Astrocyte (in vitro differentiated cells and primary cell): ENCODE data around the gene MAP2K2. TPM values are rescaled to one million over a fixed set of nuclear protein-coding genes. Genes with fewer than 3 reads are reported as not detected.

Source experiments
- DNase-seq: peaks from one replicate; pipeline ENCODE4 v3.0.0-alpha.2; 2010; ENCODE audit warnings: low read depth
- FAIRE-seq: peaks from 2 replicates; lab custom pipeline; 2011; peaks lifted over from hg19 to GRCh38; lab: Jason Lieb, UNC
- H2AFZ ChIP-seq: 2 replicates; pipeline ENCODE4 v1.6.0; 2012; ENCODE audit warnings: low read depth, low read length, inconsistent platforms
- H3K27ac ChIP-seq: 2 replicates; pipeline ENCODE4 v1.5.1; 2011; ENCODE audit warnings: low read depth, low read length, inconsistent platforms
- H3K27me3 ChIP-seq: 2 replicates; pipeline ENCODE4 v1.6.0; 2011; ENCODE audit warnings: low read length, inconsistent platforms; ENCODE audit not compliant: insufficient read depth
- H3K36me3 ChIP-seq: 2 replicates; pipeline ENCODE4 v1.5.1; 2011; ENCODE audit warnings: low read length, inconsistent platforms; ENCODE audit not compliant: insufficient read depth
- H3K4me1 ChIP-seq: 2 replicates; pipeline ENCODE4 v1.5.1; 2011; ENCODE audit warnings: low read length, inconsistent platforms; ENCODE audit not compliant: insufficient read depth
- H3K4me2 ChIP-seq: 2 replicates; pipeline ENCODE4 v1.6.0; 2012; ENCODE audit warnings: low read length, inconsistent platforms
- H3K4me3 ChIP-seq: 2 replicates; pipeline ENCODE4 v1.5.1; 2011; ENCODE audit warnings: low read depth, mild to moderate bottlenecking, low read length, inconsistent platforms; ENCODE audit not compliant: insufficient read depth
- H3K79me2 ChIP-seq: 2 replicates; pipeline ENCODE4 v1.6.0; 2012; ENCODE audit warnings: mild to moderate bottlenecking, low read length, inconsistent platforms; ENCODE audit not compliant: insufficient read depth
- H3K9ac ChIP-seq: 2 replicates; pipeline ENCODE4 v1.6.0; 2012; ENCODE audit warnings: mild to moderate bottlenecking, low read length, inconsistent platforms
- H3K9me3 ChIP-seq: 2 replicates; pipeline ENCODE4 v1.5.1; 2012; ENCODE audit warnings: low read depth, mild to moderate bottlenecking, low read length, inconsistent platforms; ENCODE audit not compliant: insufficient read depth
- H4K20me1 ChIP-seq: 2 replicates; pipeline ENCODE4 v1.6.0; 2012; ENCODE audit warnings: low read length, inconsistent platforms; ENCODE audit not compliant: insufficient read depth
- H3K27ac Mint-ChIP-seq: one replicate; pipeline ENCODE4 v1.8.0; 2021; ENCODE audit warnings: mild to moderate bottlenecking, mixed read lengths; ENCODE audit not compliant: unreplicated experiment
- H3K27me3 Mint-ChIP-seq: one replicate; pipeline ENCODE4 v1.8.0; 2021; ENCODE audit warnings: low read depth, mixed read lengths; ENCODE audit not compliant: unreplicated experiment
- H3K36me3 Mint-ChIP-seq: one replicate; pipeline ENCODE4 v1.8.0; 2021; ENCODE audit warnings: low read depth, mixed read lengths; ENCODE audit not compliant: unreplicated experiment
- H3K4me1 Mint-ChIP-seq: one replicate; pipeline ENCODE4 v1.8.0; 2021; ENCODE audit warnings: low read depth, mixed read lengths; ENCODE audit not compliant: unreplicated experiment
- H3K4me3 Mint-ChIP-seq: one replicate; pipeline ENCODE4 v1.8.0; 2021; ENCODE audit warnings: mild to moderate bottlenecking, moderate library complexity, mixed read lengths; ENCODE audit not compliant: unreplicated experiment
- H3K9me3 Mint-ChIP-seq: one replicate; pipeline ENCODE4 v1.8.0; 2021; ENCODE audit warnings: mild to moderate bottlenecking, mixed read lengths; ENCODE audit not compliant: unreplicated experiment
- CTCF ChIP-seq: IDR thresholded peaks from 2 replicates; pipeline ENCODE4 v1.5.1; 2011; ENCODE audit warnings: low read depth, mild to moderate bottlenecking, inconsistent platforms, low read length, moderate library complexity; ENCODE audit not compliant: insufficient read depth
- EZH2 ChIP-seq: IDR thresholded peaks from 2 replicates; pipeline ENCODE4 v1.6.1; 2012; ENCODE audit warnings: mild to moderate bottlenecking, low read length, inconsistent platforms; ENCODE audit not compliant: insufficient read depth
- total RNA-seq: library from RNA; stranded (reverse); gene quantifications from 2 replicates; pipeline ENCODE4 v1.2.1, GENCODE V29; 2021

MAP2K2 gene
- total RNA-seq, 1 donor from 2014 or later: 190 TPM

GRCh38 chr19:4064496-4065260 lies 59.2 kb downstream of the MAP2K2 start:
- Histone ChIP-seq H2AFZ (no peak overlapping the region), H3K4me2 (peak overlapping the region; percentile 97), H3K9ac (peak overlapping the region; percentile 87), H3K27ac (peak overlapping the region; percentile 75), H3K4me3 (peak overlapping the region; percentile 70), H3K9me3 (no peaks in the 10 kb centered on the region), H3K27me3 (no peaks in the 10 kb centered on the region), H4K20me1 (peaks cover 49% of the 10 kb centered on the region), H3K4me1 (peaks cover 27% of the 10 kb centered on the region), H3K36me3 (no peaks in the 10 kb centered on the region), H3K79me2 (peaks cover 54% of the 10 kb centered on the region)
- Mint-ChIP-seq H3K27me3 (no peaks in the 10 kb centered on the region), H3K27ac (no peak overlapping the region), H3K4me3 (peak overlapping the region; percentile 14), H3K36me3 (no peaks in the 10 kb centered on the region), H3K9me3 (no peaks in the 10 kb centered on the region), H3K4me1 (peaks cover 7% of the 10 kb centered on the region)
- DNase-seq (no peak), FAIRE-seq (no peak)
- TF ChIP-seq CTCF (no peak), EZH2 (no peak)

GRCh38 chr19:4064149-4064495 lies 59.8 kb downstream of the MAP2K2 start:
- no peaks in the 10 kb centered on the region for H3K36me3 Mint-ChIP-seq
- TF ChIP-seq CTCF (no peak), EZH2 (no peak)
- no peaks in the 10 kb centered on the region for H3K9me3 Mint-ChIP-seq
- peak overlapping the region; percentile 75 for H3K27ac Mint-ChIP-seq
- H4K20me1 ChIP-seq: peaks cover 55% of the 10 kb centered on the region
- peak overlapping the region; percentile 97 for H3K4me2 ChIP-seq
- H3K9ac ChIP-seq: peak overlapping the region; percentile 87
- FAIRE-seq (no peak), DNase-seq (no peak)
- H3K36me3 ChIP-seq: no peaks in the 10 kb centered on the region
- H3K4me1 ChIP-seq: peaks cover 29% of the 10 kb centered on the region
- peak overlapping the region; percentile 70 for H3K4me3 ChIP-seq
- H3K4me3 Mint-ChIP-seq: peak overlapping the region; percentile 90
- no peaks in the 10 kb centered on the region for H3K9me3 ChIP-seq
- H3K4me1 Mint-ChIP-seq: peaks cover 7% of the 10 kb centered on the region
- no peaks in the 10 kb centered on the region for H3K27me3 ChIP-seq
- H3K79me2 ChIP-seq: peaks cover 60% of the 10 kb centered on the region
- no peaks in the 10 kb centered on the region for H3K27me3 Mint-ChIP-seq
- H3K27ac ChIP-seq: peak overlapping the region; percentile 75
- no peak overlapping the region for H2AFZ ChIP-seq
